GM19395 (cell line): ENCODE measurements around the gene AMZ2.
"Not testable (repeated sequence)": the region's sequence is repeated elsewhere in the genome, so short reads cannot be mapped to it uniquely, and the experiment has no call there.

ENCODE experiments used
- ATAC-seq: cut with Tn5 transposase; IDR thresholded peaks from one replicate; pipeline ENCODE4 v1.9.1; 2021; ENCODE audit warnings: mild to moderate bottlenecking, moderate library complexity; ENCODE audit not compliant: unreplicated experiment

The AMZ2 gene

GRCh38 chr17:68248891-68249290 lies 1.0 kb downstream of the AMZ2 start:
- ATAC-seq, result no peak

GRCh38 chr17:68249354-68249765 lies 1.5 kb downstream of the AMZ2 start:
- ATAC-seq, result no peak

GRCh38 chr17:68253426-68253825 lies 5.6 kb downstream of the AMZ2 start:
- ATAC-seq, result not testable (repeated sequence)

GRCh38 chr17:68255151-68255550 lies 7.3 kb downstream of the AMZ2 start:
- ATAC-seq, result no peak

- no peak for ATAC-seq
Observed at GRCh38 chr17:68255731-68256538, 8.1 kb downstream of the AMZ2 start.

GRCh38 chr17:68256701-68257100 lies 8.9 kb downstream of the AMZ2 start:
- not testable (repeated sequence) for ATAC-seq

GRCh38 chr17:68257934-68258333 lies 10.1 kb downstream of the AMZ2 start:
- no peak for ATAC-seq

- peak; percentile 85 for ATAC-seq
Observed at GRCh38 chr17:68258890-68259647, 11.2 kb downstream of the AMZ2 start.

- ATAC-seq, result not testable (repeated sequence)
Observed at GRCh38 chr17:68259648-68259951, 11.8 kb downstream of the AMZ2 start.

GRCh38 chr17:68260051-68260762 lies 12.4 kb downstream of the AMZ2 start:
- no peak for ATAC-seq

- not testable (repeated sequence) for ATAC-seq
Observed at GRCh38 chr17:68262467-68262866, 14.6 kb downstream of the AMZ2 start.

- ATAC-seq, result peak; percentile 48
Observed at GRCh38 chr17:68263101-68263681, 15.3 kb downstream of the AMZ2 start.

GRCh38 chr17:68265833-68266232 lies 18.0 kb downstream of the AMZ2 start:
- not testable (repeated sequence) for ATAC-seq

- ATAC-seq, result no peak
Observed at GRCh38 chr17:68273722-68274121, 25.9 kb downstream of the AMZ2 start.

- not testable (repeated sequence) for ATAC-seq
Observed at GRCh38 chr17:68276339-68276738, 28.5 kb downstream of the AMZ2 start.

- no peak for ATAC-seq
Observed at GRCh38 chr17:68277807-68278206, 30.0 kb downstream of the AMZ2 start.

- not testable (repeated sequence) for ATAC-seq
Observed at GRCh38 chr17:68281965-68282364, 34.1 kb downstream of the AMZ2 start.

GRCh38 chr17:68288375-68288774 lies 40.5 kb downstream of the AMZ2 start:
- no peak for ATAC-seq

GRCh38 chr17:68288804-68289203 lies 41.0 kb downstream of the AMZ2 start:
- no peak for ATAC-seq

GRCh38 chr17:68289473-68289872 lies 41.6 kb downstream of the AMZ2 start:
- ATAC-seq, result no peak

GRCh38 chr17:68289936-68290267 lies 42.1 kb downstream of the AMZ2 start:
- no peak for ATAC-seq
